HepG2 (cell line): ENCODE results near the gene DPEP3. TPM values are rescaled to one million over a fixed set of nuclear protein-coding genes. Genes with fewer than 3 reads are reported as not detected.

Source experiments
- BCL6 ChIP-seq: IDR thresholded peaks from 2 replicates; pipeline ENCODE4 v1.6.1; 2016; ENCODE audit warnings: missing genetic modification reagents, missing compliant biosample characterization
- CEBPB ChIP-seq: IDR thresholded peaks from 2 replicates; pipeline ENCODE4 v1.6.1; 2011; ENCODE audit warnings: low read depth, low read length, improper control_type of control experiment, borderline replicate concordance
- CHCHD3 ChIP-seq: sonication (generic); formaldehyde crosslinking; IDR thresholded peaks from 2 replicates; pipeline ENCODE4 v1.8.0; 2022; ENCODE audit warnings: mild to moderate bottlenecking, missing genetic modification reagents, moderate library complexity
- DNMT1 ChIP-seq: sonication (generic); formaldehyde crosslinking; IDR thresholded peaks from 2 replicates; pipeline ENCODE4 v1.5.1; 2020; ENCODE audit warnings: mild to moderate bottlenecking, missing genetic modification reagents
- DRAP1 ChIP-seq: IDR thresholded peaks from 2 replicates; pipeline ENCODE4 v1.6.1; 2016; ENCODE audit warnings: missing genetic modification reagents, missing compliant biosample characterization
- FOXM1 ChIP-seq: sonication (generic); formaldehyde crosslinking; IDR thresholded peaks from 2 replicates; pipeline ENCODE4 v1.5.0; 2020; ENCODE audit warnings: missing genetic modification reagents
- HDAC6 ChIP-seq: fragments of 200-600 bp; sonication (generic); IDR thresholded peaks from 2 replicates; pipeline ENCODE4 v1.7.0; 2017; ENCODE audit warnings: mild to moderate bottlenecking, antibody characterized with exemption, low read length, low read depth
- HMG20A ChIP-seq: IDR thresholded peaks from 2 replicates; pipeline ENCODE4 v1.6.1; 2016; ENCODE audit warnings: borderline replicate concordance
- HOXA5 ChIP-seq: sonication (generic); formaldehyde crosslinking; IDR thresholded peaks from 2 replicates; pipeline ENCODE4 v1.4.0; 2020; ENCODE audit warnings: missing genetic modification reagents
- HOXA9 ChIP-seq: sonication (generic); formaldehyde crosslinking; IDR thresholded peaks from 2 replicates; pipeline ENCODE4 v1.8.1; 2022; ENCODE audit warnings: missing genetic modification reagents, mild to moderate bottlenecking, moderate library complexity, borderline replicate concordance
- JARID2 ChIP-seq: sonication (generic); formaldehyde crosslinking; IDR thresholded peaks from 2 replicates; pipeline ENCODE4 v1.8.1; 2023; ENCODE audit warnings: missing genetic modification reagents, inconsistent platforms; ENCODE audit not compliant: insufficient replicate concordance
- KAT8 ChIP-seq: IDR thresholded peaks from 2 replicates; pipeline ENCODE4 v1.6.1; 2016; ENCODE audit warnings: missing genetic modification reagents, missing compliant biosample characterization
- MATR3 ChIP-seq: sonication (generic); formaldehyde crosslinking; IDR thresholded peaks from 2 replicates; pipeline ENCODE4 v1.4.0; 2020; ENCODE audit warnings: missing genetic modification reagents
- NBN ChIP-seq: fragments of 450-650 bp; conservative IDR thresholded peaks from 2 replicates; pipeline ENCODE4 v1.6.1; 2017
- NFE2L2 ChIP-seq: fragments of 150-350 bp; IDR thresholded peaks from 2 replicates; pipeline ENCODE4 v1.6.1; 2014; ENCODE audit warnings: low read length
- NR2F2 ChIP-seq: IDR thresholded peaks from 2 replicates; pipeline ENCODE4 v1.6.1; 2012; ENCODE audit warnings: low read depth, inconsistent platforms, borderline replicate concordance
- ZBTB44 ChIP-seq: sonication (generic); formaldehyde crosslinking; IDR thresholded peaks from 2 replicates; pipeline ENCODE4 v1.4.0; 2020; ENCODE audit warnings: missing genetic modification reagents
- ZFP90 ChIP-seq: sonication (generic); formaldehyde crosslinking; IDR thresholded peaks from 2 replicates; pipeline ENCODE4 v1.8.0; 2022; ENCODE audit warnings: missing genetic modification reagents, mild to moderate bottlenecking, inconsistent platforms, borderline replicate concordance
- ZNF224 ChIP-seq: sonication (generic); formaldehyde crosslinking; IDR thresholded peaks from 2 replicates; pipeline ENCODE4 v1.5.0; 2020; ENCODE audit warnings: mild to moderate bottlenecking, missing genetic modification reagents
- ZNF446 ChIP-seq: sonication (generic); formaldehyde crosslinking; IDR thresholded peaks from 2 replicates; pipeline ENCODE4 v1.5.0; 2020; ENCODE audit warnings: mild to moderate bottlenecking, missing genetic modification reagents
- ZNF530 ChIP-seq: sonication (generic); formaldehyde crosslinking; IDR thresholded peaks from 2 replicates; pipeline ENCODE4 v1.5.0; 2020; ENCODE audit warnings: low read depth, mild to moderate bottlenecking, missing genetic modification reagents
- ZNF598 ChIP-seq: sonication (generic); formaldehyde crosslinking; IDR thresholded peaks from 2 replicates; pipeline ENCODE4 v1.5.1; 2020; ENCODE audit warnings: mild to moderate bottlenecking, missing genetic modification reagents, borderline replicate concordance
- polyA plus RNA-seq, 8 experiments: library from polyadenylated mRNA; depleted of rRNA in 3 of 8; stranded (reverse) in 7 of 8; unstranded in 1 of 8; fragments of >200 nt; fragmentation: Illumina TruSeq in 4 of 8; extraction: Trizol in 4 of 8; gene quantifications; 2 replicates each; pipeline versions ENCODE4 v1.2.1 to v1.2.3, GENCODE V29; 2011 to 2016; ENCODE audit warnings: low read depth in 4 of 8, missing spikeins in 1 of 8, mixed read lengths in 1 of 8; ENCODE audit not compliant: insufficient read depth in 1 of 8
- total RNA-seq, 5 experiments: library from RNA; depleted of rRNA; stranded (reverse); fragments of >200 nt; fragmentation: Illumina TruSeq; extraction: Trizol; gene quantifications; 2 replicates each; pipeline ENCODE4 v1.2.3, GENCODE V29; 2016; ENCODE audit warnings: low read depth in 1 of 5
- TF ChIP-seq, protein P1 (sequence below): IDR thresholded peaks from 2 replicates; pipeline ENCODE4 v1.6.1; 2016; ENCODE audit warnings: low read depth, missing genetic modification reagents, missing compliant biosample characterization

DPEP3 gene
- total and polyA plus RNA-seq, 2 of the 13 experiments (the other 11 are each of a cell fraction or from before 2014, with no cell fraction given) = not detected

- TF ChIP-seq ZBTB44 (CRISPR knock-in tag) (no peak; the same call in 1 of the 2 replicates), BCL6 (CRISPR knock-in tag) (no peak), HDAC6 (no peak), DRAP1 (CRISPR knock-in tag) (peak; percentile 73), ZFP90 (CRISPR knock-in tag) (0 out of 2 replicates have a peak, but pooled peaks have one; percentile 34), CHCHD3 (no peak), FOXM1 (0 out of 2 replicates have a peak, but pooled peaks have one; percentile 1), HOXA9 (peak; percentile 70; the same call in 1 of the 2 replicates), NR2F2 (no peak; the same call in 1 of the 2 replicates), ZNF530 (CRISPR knock-in tag) (no peak), ZNF224 (CRISPR knock-in tag) (peak; percentile 86; the same call in 1 of the 2 replicates), NFE2L2 (no peak), NBN (no peak), CEBPB (no peak), DNMT1 (CRISPR knock-in tag) (0 out of 2 replicates have a peak, but pooled peaks have one; percentile 28), HMG20A (CRISPR knock-in tag) (0 out of 2 replicates have a peak, but pooled peaks have one; percentile 9), JARID2 (CRISPR knock-in tag) (no peak), ZNF446 (CRISPR knock-in tag) (no peak), ZNF598 (CRISPR knock-in tag) (no peak), KAT8 (CRISPR knock-in tag) (peak; percentile 59; the same call in 1 of the 2 replicates), HOXA5 (CRISPR knock-in tag) (peak; percentile 68; the same call in 1 of the 2 replicates), MATR3 (CRISPR knock-in tag) (no peak)
- TF ChIP-seq, protein P1, sequence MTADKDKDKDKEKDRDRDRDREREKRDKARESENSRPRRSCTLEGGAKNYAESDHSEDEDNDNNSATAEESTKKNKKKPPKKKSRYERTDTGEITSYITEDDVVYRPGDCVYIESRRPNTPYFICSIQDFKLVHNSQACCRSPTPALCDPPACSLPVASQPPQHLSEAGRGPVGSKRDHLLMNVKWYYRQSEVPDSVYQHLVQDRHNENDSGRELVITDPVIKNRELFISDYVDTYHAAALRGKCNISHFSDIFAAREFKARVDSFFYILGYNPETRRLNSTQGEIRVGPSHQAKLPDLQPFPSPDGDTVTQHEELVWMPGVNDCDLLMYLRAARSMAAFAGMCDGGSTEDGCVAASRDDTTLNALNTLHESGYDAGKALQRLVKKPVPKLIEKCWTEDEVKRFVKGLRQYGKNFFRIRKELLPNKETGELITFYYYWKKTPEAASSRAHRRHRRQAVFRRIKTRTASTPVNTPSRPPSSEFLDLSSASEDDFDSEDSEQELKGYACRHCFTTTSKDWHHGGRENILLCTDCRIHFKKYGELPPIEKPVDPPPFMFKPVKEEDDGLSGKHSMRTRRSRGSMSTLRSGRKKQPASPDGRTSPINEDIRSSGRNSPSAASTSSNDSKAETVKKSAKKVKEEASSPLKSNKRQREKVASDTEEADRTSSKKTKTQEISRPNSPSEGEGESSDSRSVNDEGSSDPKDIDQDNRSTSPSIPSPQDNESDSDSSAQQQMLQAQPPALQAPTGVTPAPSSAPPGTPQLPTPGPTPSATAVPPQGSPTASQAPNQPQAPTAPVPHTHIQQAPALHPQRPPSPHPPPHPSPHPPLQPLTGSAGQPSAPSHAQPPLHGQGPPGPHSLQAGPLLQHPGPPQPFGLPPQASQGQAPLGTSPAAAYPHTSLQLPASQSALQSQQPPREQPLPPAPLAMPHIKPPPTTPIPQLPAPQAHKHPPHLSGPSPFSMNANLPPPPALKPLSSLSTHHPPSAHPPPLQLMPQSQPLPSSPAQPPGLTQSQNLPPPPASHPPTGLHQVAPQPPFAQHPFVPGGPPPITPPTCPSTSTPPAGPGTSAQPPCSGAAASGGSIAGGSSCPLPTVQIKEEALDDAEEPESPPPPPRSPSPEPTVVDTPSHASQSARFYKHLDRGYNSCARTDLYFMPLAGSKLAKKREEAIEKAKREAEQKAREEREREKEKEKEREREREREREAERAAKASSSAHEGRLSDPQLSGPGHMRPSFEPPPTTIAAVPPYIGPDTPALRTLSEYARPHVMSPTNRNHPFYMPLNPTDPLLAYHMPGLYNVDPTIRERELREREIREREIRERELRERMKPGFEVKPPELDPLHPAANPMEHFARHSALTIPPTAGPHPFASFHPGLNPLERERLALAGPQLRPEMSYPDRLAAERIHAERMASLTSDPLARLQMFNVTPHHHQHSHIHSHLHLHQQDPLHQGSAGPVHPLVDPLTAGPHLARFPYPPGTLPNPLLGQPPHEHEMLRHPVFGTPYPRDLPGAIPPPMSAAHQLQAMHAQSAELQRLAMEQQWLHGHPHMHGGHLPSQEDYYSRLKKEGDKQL (CRISPR knock-in tag) = no peak
These were observed 11.7 kb downstream of the DPEP3 start, which contains the start of gene SLC12A4 (continued) for GRCh38 chr16:67968400-67969253.
